Loucy (cell line): Measurements from ENCODE around the gene COLQ.

Experiments
- H2AFZ ChIP-seq: fragments of 200-600 bp; sonication (generic); 2 replicates; pipeline ENCODE4 v1.6.0; 2016; ENCODE audit warnings: antibody characterized with exemption, mild to moderate bottlenecking, low read length, moderate library complexity
- H3F3A ChIP-seq: fragments of 200-600 bp; 2 replicates; pipeline ENCODE4 v1.6.0; 2016; ENCODE audit warnings: antibody characterized with exemption, low read depth, mild to moderate bottlenecking
- H3K27me3 ChIP-seq: fragments of 200-600 bp; sonication (generic); 2 replicates; pipeline ENCODE4 v1.6.1; 2014; ENCODE audit warnings: low read length, mild to moderate bottlenecking; ENCODE audit not compliant: insufficient read depth, poor library complexity, severe bottlenecking
- H3K36me3 ChIP-seq: fragments of 200-600 bp; sonication (generic); 2 replicates; pipeline ENCODE4 v1.6.1; 2016; ENCODE audit warnings: low read length; ENCODE audit not compliant: insufficient read depth
- H3K4me1 ChIP-seq: fragments of 200-600 bp; sonication (generic); 2 replicates; pipeline ENCODE4 v1.5.1; 2014; ENCODE audit warnings: low read length, mild to moderate bottlenecking; ENCODE audit not compliant: insufficient read depth, poor library complexity, severe bottlenecking
- H3K4me2 ChIP-seq: fragments of 200-600 bp; sonication (generic); 2 replicates; pipeline ENCODE4 v1.6.0; 2014; ENCODE audit warnings: antibody characterized with exemption, low read length, low read depth, mild to moderate bottlenecking; ENCODE audit not compliant: poor library complexity, severe bottlenecking
- H3K4me3 ChIP-seq: fragments of 200-600 bp; sonication (generic); 2 replicates; pipeline ENCODE4 v1.5.1; 2014; ENCODE audit warnings: low read length, mild to moderate bottlenecking, mixed read lengths; ENCODE audit not compliant: poor library complexity, severe bottlenecking
- H3K79me2 ChIP-seq: fragments of 200-600 bp; sonication (generic); 2 replicates; pipeline ENCODE4 v1.6.1; 2014; ENCODE audit warnings: low read length; ENCODE audit not compliant: insufficient read depth
- H3K9ac ChIP-seq: fragments of 200-600 bp; sonication (generic); 2 replicates; pipeline ENCODE4 v1.6.0; 2014; ENCODE audit warnings: mild to moderate bottlenecking, low read depth, low read length, moderate library complexity; ENCODE audit not compliant: poor library complexity, severe bottlenecking
- H3K9me2 ChIP-seq: fragments of 200-600 bp; sonication (generic); replicated peaks from 2 replicates; pipeline ENCODE4 v1.6.1; 2016; ENCODE audit warnings: low read depth, low read length, mixed read lengths
- H3K9me3 ChIP-seq: fragments of 200-600 bp; sonication (generic); 2 replicates; pipeline ENCODE4 v1.6.1; 2014; ENCODE audit warnings: mild to moderate bottlenecking, antibody characterized with exemption, low read length, low read depth; ENCODE audit not compliant: insufficient read depth
- H4K20me1 ChIP-seq: fragments of 200-600 bp; sonication (generic); 2 replicates; pipeline ENCODE4 v1.6.0; 2014; ENCODE audit warnings: antibody characterized with exemption, low read length, mild to moderate bottlenecking; ENCODE audit not compliant: insufficient read depth, poor library complexity, severe bottlenecking
- CTCF ChIP-seq: fragments of 200-600 bp; sonication (generic); conservative IDR thresholded peaks from 2 replicates; pipeline ENCODE4 v1.5.1; 2014; ENCODE audit warnings: mild to moderate bottlenecking, antibody characterized with exemption, low read length
- EZH2phosphoT487 ChIP-seq: fragments of 200-600 bp; IDR thresholded peaks from 2 replicates; pipeline ENCODE4 v1.6.1; 2018; ENCODE audit warnings: antibody characterized with exemption, mild to moderate bottlenecking, moderate library complexity, borderline replicate concordance

COLQ gene

GRCh38 chr3:15433531-15433930 is 88.0 kb downstream of the COLQ start:
- Histone ChIP-seq H4K20me1 (peaks cover 42% of the 10 kb centered on the region), H3K9me2 (no peaks in the 10 kb centered on the region), H3K79me2 (peaks cover 39% of the 10 kb centered on the region), H2AFZ (no peak overlapping the region), H3F3A (no peaks in the 10 kb centered on the region), H3K27me3 (no peaks in the 10 kb centered on the region), H3K4me2 (no peak overlapping the region), H3K4me3 (no peak overlapping the region), H3K36me3 (peaks cover 53% of the 10 kb centered on the region; the same call in 1 of the 2 replicates), H3K4me1 (peaks cover 33% of the 10 kb centered on the region), H3K9ac (no peak overlapping the region), H3K9me3 (no peaks in the 10 kb centered on the region)
- no peak for TF ChIP-seq CTCF
- no peak for TF ChIP-seq EZH2phosphoT487

- H3K36me3 ChIP-seq = peaks cover 32% of the 10 kb centered on the region; the same call in 1 of the 2 replicates
These were observed 90.2 kb downstream of the COLQ start for GRCh38 chr3:15431256-15431837.

GRCh38 chr3:15430624-15431023 is 90.9 kb downstream of the COLQ start:
- Histone ChIP-seq H3K4me2 (peak overlapping the region; percentile 88), H3K79me2 (peaks cover 66% of the 10 kb centered on the region), H4K20me1 (peaks cover 45% of the 10 kb centered on the region), H3K9me2 (no peaks in the 10 kb centered on the region), H3K36me3 (peaks cover 25% of the 10 kb centered on the region; the same call in 1 of the 2 replicates), H3K4me1 (peaks cover 50% of the 10 kb centered on the region), H3F3A (no peaks in the 10 kb centered on the region), H2AFZ (no peak overlapping the region), H3K27me3 (no peaks in the 10 kb centered on the region), H3K9me3 (no peaks in the 10 kb centered on the region), H3K4me3 (peak overlapping the region; percentile 89), H3K9ac (no peak overlapping the region)
- TF ChIP-seq EZH2phosphoT487 (no peak), CTCF (no peak)

More at GRCh38 chr3:15431256-15431837, 90.2 kb downstream of the COLQ start:
- H3K9me2 ChIP-seq = no peaks in the 10 kb centered on the region
- H3K79me2 ChIP-seq = peaks cover 60% of the 10 kb centered on the region
- no peak overlapping the region for H2AFZ ChIP-seq
- H3K4me3 ChIP-seq = peak overlapping the region; percentile 89
- no peaks in the 10 kb centered on the region for H3K27me3 ChIP-seq
- peaks cover 48% of the 10 kb centered on the region for H4K20me1 ChIP-seq
- peaks cover 43% of the 10 kb centered on the region for H3K4me1 ChIP-seq
- peak overlapping the region; percentile 88 for H3K4me2 ChIP-seq
- no peaks in the 10 kb centered on the region for H3K9me3 ChIP-seq
- no peak overlapping the region for H3K9ac ChIP-seq
- H3F3A ChIP-seq = no peaks in the 10 kb centered on the region
- TF ChIP-seq EZH2phosphoT487 = no peak
- no peak for TF ChIP-seq CTCF
